ENCODE measurements around the gene MECP2.

The MECP2 gene

DNA sequence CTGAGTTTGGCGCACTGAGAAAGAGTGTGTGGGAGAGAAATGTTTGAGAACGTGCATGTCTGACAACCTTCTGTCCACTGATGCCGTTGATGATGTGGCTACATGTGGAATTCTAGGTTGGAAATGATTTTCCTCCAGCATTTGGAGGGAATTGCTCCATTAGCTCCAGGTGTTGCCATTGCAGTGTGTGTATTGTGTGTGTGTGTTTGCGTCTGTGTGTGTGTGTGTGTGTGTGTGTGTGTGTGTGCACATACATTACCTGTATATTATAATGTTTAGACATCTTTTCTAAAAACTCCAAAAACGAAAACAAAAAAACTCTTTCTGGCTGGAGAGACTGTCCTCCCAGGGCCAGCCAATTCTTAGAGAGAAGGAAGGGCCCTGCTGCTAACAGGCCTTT lies 18.2 kb upstream of the MECP2 start:
- no peak for DNase-seq (ENCODE audit: low read depth, low spot score)

DNA sequence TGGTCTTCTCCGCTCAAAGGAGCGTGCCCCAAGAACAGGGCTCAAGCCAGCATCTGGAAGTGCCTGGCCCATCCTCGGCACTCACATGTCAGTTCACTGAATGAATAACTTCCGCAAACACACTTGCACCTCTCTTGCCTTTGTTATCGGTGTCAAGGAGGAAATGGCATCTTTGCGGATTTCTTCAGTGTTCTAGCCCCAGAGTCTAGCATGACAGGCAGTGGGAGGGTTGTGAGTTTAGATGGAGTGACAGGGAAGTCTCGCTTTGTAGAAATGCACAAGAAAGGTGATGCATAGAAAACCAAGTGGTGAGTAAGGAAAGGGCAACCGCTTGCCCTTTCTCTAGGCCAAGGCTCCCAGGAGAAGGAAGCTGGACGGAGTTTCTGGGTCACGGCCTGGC lies 17.6 kb upstream of the MECP2 start:
- no peak for DNase-seq (ENCODE audit: low read depth, low spot score)

DNA sequence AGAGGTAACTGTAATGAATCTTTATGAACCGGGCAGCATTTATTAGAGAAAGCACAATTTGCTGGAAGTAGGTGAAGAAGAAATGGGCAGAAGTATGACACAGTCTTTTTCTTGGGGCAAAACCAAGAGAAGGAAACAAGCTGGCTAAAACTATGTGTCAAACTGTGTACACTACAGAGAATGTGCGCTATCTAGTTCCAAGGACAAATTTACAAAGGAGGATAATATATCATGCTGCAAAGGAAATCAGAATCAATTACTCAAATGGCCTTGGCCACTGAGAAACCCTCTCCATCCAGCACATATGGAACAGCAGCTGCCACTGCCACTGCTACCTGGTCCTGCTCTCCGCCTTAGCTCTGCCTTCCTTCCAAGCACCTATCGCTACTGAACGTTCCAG lies 17.1 kb upstream of the MECP2 start:
- no peak for DNase-seq (ENCODE audit: low read depth, low spot score)

DNA sequence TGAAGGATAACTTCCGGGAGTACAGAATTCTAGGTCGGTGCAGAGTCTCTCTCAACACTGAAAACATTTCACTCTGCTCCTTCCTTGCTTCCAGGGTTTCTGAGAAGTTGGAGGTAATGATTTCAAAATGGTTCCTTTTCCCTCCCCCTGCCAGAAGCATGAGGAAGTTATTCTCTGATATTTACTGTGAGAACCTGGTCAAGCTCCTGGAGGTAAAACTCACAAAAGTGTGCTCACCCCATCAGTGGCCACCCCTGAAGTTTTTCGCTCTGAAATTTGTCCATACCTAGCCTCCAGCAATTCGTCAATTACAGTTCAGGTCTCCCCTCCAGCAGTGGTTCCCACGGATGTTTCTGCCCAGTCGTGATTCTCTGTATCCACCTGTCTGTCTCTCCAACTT lies 16.2 kb upstream of the MECP2 start:
- no peak for DNase-seq (ENCODE audit: low read depth, low spot score)

DNA sequence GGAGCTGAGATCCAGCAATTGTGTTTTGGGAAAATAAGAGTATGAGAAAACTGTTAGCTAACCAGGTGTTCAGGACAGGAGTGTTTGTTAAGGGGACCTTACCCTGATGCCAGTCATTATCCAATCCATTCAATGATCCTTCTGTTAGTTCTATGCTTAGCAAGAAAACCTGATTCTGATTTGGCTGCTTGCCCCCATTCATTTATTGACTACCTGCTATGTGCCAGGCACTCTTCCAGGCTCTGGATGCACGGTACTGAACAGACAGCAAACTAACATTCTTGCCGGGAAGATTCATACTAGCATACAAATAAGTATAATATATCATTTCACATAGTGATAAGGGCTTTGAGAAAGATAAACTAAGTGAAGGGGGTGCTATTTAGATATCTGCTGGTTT lies 1.0 kb upstream of the MECP2 start:
- DNase-seq (ENCODE audit: low read depth, low spot score) = no peak

DNA sequence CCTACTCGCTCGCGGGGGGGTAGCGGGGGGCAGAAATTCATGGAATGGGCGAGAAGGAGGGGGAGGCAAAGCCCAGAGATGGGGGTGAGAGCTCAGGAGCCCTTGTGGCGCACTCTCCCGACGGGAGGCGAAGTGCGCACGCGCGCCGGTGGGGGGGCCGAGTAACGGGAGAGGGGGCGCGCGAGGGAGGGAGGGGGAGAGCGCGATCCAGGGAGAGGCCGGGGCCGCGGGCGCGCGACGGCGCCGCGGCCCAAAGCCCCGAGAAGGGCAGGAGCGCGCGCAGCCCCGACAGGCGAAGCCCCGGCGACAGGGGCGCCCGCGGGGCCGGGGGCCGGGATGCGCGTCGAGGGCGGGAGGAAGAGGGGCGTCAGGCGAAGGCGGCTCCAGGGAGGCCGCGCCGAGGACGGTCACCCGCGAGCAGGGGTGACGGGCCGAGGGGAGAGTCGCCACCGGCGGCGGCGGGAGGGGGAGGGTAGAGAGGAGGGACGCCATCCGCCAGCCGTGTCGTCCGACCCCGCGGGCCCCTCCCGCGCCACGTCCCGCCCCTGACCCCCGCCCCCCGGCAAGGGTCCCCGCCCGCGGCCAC lies 421 bp downstream of the MECP2 start:
- no peak for DNase-seq (ENCODE audit: low read depth, low spot score)

DNA sequence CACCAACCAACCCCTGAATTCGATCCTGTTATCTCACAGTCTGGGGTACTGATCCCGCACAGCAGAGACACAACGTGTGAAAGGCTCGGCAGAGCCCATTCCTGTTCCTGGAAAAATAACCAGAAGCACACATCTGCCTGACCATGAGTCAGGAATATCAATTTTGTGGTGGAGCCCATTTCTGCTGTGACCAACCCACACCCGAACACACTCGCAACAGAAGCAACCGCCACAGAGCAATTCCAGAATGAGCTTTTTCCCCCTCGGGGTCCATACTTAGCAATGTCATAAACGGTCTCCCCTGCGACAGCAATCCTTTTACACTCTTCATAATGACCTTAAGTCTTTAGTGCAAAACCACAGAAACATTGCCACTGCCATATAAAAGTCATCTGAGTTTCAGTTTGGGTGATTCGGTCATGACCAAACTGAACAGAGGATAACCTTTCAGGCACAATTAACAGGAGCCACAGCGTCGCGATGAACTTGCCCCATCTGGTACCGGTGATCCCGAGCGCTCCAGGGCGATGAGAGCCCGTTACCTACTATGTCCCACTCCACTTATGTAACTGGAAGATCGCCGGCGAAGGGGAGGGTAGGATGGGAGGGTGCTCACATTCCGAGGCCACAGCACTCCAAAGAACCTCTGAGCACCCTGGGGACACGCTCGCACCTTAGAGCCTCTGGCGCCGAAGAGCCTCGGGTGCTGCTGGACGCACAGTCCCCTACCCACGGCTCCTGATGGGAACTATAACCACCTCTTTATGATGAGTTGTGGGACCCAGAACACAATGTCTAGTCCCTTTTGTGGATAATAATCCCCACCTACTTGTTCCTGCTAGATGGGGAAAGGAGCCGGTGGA lies 1.1 kb downstream of the MECP2 start:
- no peak for DNase-seq (ENCODE audit: low read depth, low spot score)

DNA sequence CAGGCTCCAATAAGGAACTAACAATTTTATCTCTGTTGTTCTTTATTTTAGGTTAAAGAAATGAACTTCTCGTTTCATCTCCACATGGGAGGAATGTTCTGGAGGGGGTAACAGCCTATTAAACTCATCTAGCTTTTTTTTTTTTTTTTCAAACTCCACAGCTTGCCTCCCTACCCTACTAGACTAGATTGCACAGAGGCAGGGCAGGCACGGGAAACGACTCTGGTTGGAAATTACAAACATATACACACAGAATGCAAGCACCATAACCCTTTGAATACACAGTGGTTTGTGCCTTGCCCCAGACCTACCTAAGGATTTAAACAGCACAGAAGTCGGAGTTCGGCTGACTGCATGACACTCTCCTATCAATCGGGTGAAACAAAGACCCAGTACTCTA lies 2.7 kb downstream of the MECP2 start:
- DNase-seq (ENCODE audit: low read depth, low spot score) = no peak

DNA sequence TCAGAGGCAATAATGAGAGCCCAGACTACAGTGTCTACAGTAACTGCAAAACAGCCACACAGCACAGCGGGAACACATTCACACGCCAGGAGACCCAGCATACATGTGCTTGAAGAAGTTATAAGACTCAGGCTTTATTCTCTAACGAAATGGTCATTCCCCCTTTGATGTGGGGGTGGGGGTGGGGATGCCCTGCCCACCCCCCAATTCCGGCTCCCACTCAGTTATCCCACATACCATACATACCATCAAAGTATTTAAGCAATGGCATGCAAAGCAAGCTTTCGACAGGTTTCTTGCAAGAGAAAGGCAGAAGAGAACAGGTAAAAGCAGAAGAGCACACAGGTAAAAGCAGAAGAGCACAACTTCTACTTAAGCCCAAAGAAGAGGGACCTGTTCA lies 3.6 kb downstream of the MECP2 start:
- DNase-seq (ENCODE audit: low read depth, low spot score) = no peak

DNA sequence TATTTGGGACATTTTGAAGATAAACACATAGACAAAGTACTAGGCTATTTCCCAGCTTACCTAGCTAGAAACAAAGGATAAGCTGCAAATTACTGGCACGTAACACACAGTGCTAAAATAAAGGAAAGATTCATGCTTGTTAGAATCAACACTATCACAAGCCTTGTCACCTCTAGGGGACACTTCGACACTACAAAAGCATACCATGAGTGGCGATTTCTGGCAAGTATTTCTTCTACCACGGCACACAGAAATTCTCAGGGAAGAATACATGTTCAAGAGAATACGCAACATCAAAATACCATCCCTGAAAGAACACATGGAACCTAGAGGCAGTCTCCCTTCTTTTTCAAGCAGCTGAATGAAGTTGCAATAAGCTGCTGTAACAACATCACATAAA lies 5.1 kb downstream of the MECP2 start:
- DNase-seq (ENCODE audit: low read depth, low spot score) = no peak

DNA sequence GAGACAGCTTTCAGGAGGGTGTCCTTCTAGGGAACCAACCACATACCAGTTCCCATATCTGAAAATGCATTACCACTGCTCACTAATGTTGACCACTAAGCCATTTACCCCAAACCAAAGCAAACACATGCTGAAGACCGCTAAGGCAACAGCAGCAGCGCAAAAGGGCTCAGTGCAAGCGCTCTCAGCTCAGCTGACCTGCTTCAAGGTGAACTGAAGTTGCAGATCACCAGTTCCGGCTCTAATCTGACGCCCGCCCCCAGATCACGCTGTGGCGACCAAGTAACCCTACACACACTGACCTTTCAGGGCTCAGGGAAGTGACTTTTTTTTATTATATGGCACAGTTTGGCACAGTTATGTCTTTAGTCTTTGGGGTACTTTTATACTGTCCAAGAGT lies 5.8 kb downstream of the MECP2 start:
- DNase-seq (ENCODE audit: low read depth, low spot score) = no peak

DNA sequence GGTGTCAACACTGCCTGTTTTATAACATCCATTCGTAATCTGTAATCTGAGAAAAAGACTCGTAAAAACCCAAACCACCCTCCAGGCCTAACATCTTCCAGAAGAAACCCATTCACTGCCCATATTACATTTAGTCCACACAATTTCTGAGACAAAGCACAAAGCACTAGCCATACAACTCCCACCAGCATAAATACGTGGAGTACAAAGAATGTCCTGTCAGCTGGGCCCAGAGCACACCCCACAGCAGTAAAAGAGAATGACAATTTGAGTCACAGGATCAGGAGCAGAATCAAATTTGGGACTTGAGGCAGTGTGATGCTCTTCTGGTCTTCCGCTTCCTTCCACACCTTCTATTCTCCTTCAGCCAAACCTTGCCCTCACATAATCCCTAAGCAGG lies 6.8 kb downstream of the MECP2 start:
- DNase-seq (ENCODE audit: low read depth, low spot score) = no peak

DNA sequence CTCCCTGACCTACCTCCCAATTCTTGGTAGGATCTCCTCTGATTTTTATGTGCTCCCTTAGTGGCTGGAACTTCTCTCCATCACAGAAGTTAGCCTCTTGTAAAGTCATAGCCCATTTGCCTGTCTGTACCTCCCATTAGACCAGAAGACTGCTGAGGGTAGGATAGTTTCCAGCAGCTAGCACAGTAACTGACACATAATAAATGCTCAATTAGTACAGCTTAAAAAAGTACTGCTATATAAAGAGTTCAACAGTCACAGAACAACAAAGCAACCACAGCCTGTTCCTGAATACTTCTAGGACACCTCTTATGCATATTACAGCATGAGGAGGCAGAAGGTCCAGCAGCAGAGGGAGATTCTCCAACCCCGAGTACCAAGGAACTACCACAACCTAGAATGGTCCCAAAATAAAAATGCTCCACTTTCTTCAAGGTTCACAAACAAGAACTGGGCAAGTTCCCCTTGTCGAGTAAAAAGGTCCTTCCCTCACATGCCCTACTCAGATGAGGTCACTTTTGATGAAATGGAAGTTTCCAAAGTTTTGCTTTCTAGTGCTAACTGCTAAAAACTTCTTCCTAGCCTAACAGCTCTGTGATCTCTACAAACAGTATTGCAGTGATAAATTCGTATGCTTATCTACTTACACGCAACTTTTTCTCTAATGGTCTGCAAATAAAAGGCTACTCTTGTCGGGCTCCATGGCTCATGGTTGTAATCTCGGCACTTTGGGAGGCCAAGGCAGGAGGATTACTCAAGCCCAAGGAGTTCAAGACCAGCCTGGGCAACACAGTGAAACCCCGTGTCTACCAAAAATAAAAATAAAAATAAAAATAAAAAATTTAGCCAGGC lies 12.8 kb downstream of the MECP2 start:
- no peak for DNase-seq (ENCODE audit: low read depth, low spot score)

DNA sequence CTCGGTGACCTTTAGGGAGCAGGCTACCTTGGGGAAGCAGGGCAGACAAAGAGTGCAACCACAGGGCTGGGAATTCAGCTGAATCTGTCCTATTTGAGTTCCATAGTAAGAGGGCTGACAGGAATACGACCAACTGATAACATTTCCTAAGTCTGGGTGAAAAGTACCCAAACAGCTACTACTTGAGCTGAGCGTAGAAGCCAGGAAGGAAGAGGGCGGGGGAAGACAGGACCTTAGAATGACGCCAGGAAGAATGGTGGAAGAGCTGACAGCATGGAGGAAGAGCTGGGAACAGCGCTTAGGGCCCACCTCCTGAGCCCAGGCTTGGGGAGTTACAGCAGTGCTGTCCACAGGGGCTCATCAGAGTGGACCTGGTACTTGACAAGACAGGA lies 14.4 kb downstream of the MECP2 start:
- DNase-seq (ENCODE audit: low read depth, low spot score) = no peak

DNA sequence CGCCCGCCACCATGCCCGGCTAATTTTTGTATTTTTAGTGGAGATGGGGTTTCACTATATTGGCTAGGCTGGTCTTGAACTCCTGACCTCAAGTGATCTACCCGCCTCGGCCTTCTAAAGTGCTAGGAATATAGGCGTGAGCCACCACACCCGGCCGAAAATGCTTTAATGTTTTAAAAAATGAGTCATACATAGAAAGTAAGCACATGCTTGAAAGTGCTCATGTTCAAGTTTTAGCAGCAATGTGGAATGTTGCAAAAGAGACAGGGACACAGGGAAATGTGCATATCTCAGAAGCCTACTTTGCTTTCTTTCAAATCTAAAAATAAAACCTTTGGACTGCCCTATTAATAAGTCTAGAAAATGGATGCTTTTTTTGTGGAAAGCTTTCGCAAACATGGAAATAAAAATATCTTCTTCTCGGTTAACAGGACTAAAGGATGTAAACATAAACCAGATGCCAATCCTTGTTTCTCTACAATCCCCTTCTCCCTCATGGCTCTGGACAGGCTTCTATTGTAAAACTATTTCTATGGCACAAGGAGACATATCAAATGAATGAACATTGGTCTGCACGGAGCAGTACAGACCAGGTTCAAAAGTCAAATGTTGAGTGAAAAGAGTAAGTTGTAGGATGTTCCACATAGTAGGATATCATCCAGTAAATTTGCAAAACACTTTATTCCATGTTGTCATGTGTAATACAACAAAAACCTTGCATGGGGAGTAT lies 15.0 kb downstream of the MECP2 start:
- no peak for DNase-seq (ENCODE audit: low read depth, low spot score)

DNA sequence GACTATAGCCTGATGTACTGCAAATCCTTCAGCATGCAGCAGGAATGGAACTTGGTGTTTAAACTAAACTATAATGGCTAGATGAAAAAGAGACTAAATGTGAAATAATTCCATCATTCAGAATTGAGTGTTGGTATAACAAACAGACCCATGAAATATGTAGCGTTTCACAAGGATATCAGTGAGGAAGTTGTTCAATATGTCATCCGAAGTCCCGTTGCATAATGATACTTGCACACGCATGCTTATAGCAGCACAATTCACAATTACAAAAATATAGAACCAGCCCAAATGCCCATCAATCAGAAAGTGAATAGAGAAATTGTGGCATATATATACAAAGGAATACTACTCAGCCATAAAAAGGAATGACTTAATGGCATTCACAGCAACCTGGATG lies 20.4 kb downstream of the MECP2 start:
- DNase-seq (ENCODE audit: low read depth, low spot score) = no peak

DNA sequence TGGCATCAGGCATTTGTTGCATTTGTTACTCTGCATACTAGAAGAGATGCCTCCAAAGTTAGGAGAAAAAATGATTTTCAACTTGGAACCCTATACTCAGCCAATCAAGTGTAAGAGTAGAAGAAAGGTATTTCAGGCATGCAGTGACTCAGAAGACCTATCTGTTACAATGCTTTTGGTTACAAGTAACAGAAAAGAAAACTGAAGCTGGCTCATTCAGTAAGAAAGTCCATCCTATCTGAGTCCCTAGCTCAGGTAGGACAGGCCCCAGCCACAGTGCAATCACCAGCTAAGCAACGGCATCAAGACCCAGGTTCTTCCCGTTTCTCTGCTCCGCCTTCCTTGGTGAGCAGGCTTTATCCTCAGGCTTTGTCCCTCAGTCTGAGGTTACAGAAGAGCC lies 23.3 kb downstream of the MECP2 start:
- no peak for DNase-seq (ENCODE audit: low read depth, low spot score)

DNA sequence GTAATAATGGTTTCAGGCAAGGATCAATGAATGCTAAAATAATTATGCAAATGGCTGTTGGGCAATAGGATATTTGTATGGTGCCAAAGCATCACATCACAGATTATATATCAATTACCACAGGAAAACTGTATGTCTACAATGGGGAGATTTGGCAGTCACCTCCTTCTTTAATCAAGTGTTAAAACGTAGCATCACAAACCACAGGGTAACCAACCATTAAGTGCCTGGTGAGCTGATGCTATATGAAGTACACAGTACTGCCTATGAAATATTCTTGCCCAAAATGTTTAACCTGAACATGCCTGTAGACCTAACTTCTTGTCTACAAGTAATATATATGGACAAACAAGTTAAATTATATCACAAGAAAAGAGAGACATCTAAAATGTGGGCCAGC lies 25.3 kb downstream of the MECP2 start:
- no peak for DNase-seq (ENCODE audit: low read depth, low spot score)

DNA sequence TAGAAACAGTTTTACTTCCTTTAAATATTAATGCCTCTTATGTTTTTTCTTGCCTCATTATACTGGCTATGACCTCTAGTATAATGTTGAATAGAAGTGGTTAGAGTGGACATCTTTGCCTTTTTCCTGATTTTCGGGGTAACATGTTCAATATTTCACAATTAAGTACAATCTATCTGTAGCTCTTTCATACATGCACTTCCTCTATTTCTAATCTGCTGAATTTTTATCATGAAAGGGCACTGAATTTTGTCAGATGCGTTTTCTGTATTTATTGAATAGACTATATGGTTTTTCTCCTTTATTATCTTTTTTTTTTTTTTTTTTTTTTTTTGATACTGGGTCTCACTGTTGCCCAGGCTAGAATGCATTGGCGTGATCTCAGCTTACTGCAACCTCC lies 29.0 kb downstream of the MECP2 start:
- DNase-seq (ENCODE audit: low read depth, low spot score) = no peak

DNA sequence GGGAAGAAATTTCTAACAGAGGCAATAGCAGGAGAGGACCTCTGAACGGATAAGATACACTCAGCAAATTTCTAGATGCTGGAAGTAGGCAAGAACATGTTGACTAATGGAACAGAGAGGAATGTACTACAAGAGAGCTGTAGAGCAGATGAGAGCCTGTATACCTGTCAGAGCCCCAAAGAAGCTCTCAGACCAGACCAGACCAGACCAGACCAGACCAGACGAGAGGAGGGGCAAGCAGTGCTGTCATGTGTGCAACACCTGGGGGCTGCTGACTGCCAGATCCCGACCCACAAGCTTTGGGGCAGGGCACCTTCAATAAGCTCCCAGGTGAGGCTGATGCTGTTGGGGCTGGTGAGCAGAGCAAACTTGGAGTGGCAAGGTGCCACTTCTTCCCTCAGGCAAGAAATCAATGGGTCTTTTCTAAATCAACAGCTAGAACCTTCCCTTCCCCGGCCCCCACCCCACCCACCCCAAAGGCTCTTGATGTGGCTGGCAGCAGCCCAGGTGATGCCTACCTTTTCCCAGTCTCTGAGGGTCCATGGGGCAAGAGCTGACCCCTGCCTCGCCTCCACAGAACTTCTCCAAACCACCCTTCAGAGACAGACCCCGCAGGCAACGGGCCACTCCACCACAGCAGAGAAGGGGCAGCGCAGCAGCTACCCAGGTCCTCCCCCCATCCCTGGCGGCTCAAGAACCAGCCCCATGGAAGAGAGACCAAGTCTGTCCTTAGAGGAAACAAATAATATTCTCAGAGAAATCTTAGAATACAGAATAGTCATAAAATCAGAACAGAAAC lies 32.7 kb downstream of the MECP2 start:
- no peak for DNase-seq (ENCODE audit: low read depth, low spot score)

DNA sequence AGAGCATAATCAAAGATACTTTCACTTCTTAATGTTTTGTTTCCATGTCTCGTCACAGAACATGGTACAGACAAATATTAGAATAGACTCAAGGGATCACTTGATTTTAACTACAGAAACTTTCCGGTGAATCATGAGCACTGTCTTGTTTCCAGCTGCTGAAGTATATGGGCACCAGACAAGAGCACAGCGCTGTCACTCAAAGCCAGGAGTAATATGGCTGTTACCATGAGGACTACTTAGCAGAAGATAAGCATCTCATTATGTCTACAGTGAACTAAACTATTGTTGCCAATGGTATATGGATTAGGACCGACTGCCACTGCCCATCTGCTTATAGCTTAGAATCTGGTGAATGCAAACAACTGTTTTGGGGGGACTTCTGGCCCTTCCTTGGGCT lies 34.3 kb downstream of the MECP2 start:
- DNase-seq (ENCODE audit: low read depth, low spot score) = no peak

All from brain pericyte (primary cell).